Heart right ventricle (tissue), 16 donors: ENCODE data around the gene DUS4L. TPM values are rescaled to one million over a fixed set of nuclear protein-coding genes. Genes with fewer than 3 reads are reported as not detected.

Experiments
- ATAC-seq, 8 donors: fragments of 200-7000 bp; cut with Tn5 transposase; one replicate each; pipeline ENCODE4 v1.9.1; 2020; ENCODE audit warnings: mild to moderate bottlenecking in 8 of 8, moderate library complexity in 8 of 8, moderate number of reproducible peaks in 1 of 8
- DNase-seq, 2 donors: peaks; one replicate each; pipeline ENCODE4 v3.0.0-alpha.2; 2020
- H3K27ac ChIP-seq, 10 donors: fragments of 200-600 bp; sonication (generic) in 2 of 10; one replicate each; pipeline versions ENCODE4 v1.5.0 to v1.8.0; 2020 to 2022; ENCODE audit warnings: mild to moderate bottlenecking in 3 of 10
- H3K27me3 ChIP-seq, 7 donors: fragments of 200-600 bp; one replicate each; pipeline ENCODE4 v1.8.0; 2021 to 2022; ENCODE audit warnings: mild to moderate bottlenecking in 2 of 7
- H3K36me3 ChIP-seq, 9 donors: fragments of 200-600 bp; sonication (generic) in 1 of 9; one replicate each; pipeline versions ENCODE4 v1.5.0 to v1.8.0; 2020 to 2022; ENCODE audit warnings: mild to moderate bottlenecking in 2 of 9
- H3K4me1 ChIP-seq, 9 donors: fragments of 200-600 bp; sonication (generic) in 1 of 9; one replicate each; pipeline versions ENCODE4 v1.5.0 to v1.8.0; 2020 to 2022; ENCODE audit warnings: mild to moderate bottlenecking in 4 of 9
- H3K4me3 ChIP-seq, 10 donors: fragments of 200-600 bp; sonication (generic) in 2 of 10; one replicate each; pipeline versions ENCODE4 v1.5.0 to v1.8.0; 2020 to 2022; ENCODE audit warnings: mild to moderate bottlenecking in 7 of 10, moderate library complexity in 2 of 10
- H3K9me3 ChIP-seq, 11 donors: fragments of 200-600 bp in 10 of 11; sonication (generic) in 2 of 11; one replicate each; pipeline versions ENCODE4 v1.5.0 to v1.8.0; 2013 to 2022; ENCODE audit warnings: mild to moderate bottlenecking in 2 of 11, control low read depth in 1 of 11, moderate library complexity in 1 of 11
- WGBS, 2 donors: extraction: QIAGEN DNeasy Blood & Tissue Kit; methylation state at CpG; one replicate each; pipeline ENCODE4 v1.1.7; 2013; ENCODE audit warnings: inconsistent platforms in 1 of 2; 5-methylcytosine and 5-hydroxymethylcytosine counted together
- intact Hi-C, 10 donors: fragments of 100-400 bp; cut with DNase I; formaldehyde crosslinking; loops; one replicate each; pipeline versions ENCODE4 v1.11.1 to v1.14.2; 2022
- polyA plus RNA-seq, 2 donors: library from polyadenylated mRNA; stranded (reverse); fragments of 200-250 nt; gene quantifications; one replicate each; pipeline ENCODE4 v1.2.3, GENCODE V29; 2013
- total RNA-seq, 10 donors: library from RNA; stranded (reverse); fragmentation: NEBNext Ultra II Directional in 3 of 10; extraction: Animal tissue kit (Norgen Biotek cat#: 25700) in 3 of 10; gene quantifications; one replicate each; pipeline versions ENCODE4 v1.2.1 to v1.2.4, GENCODE V29; 2021 to 2023
- TF ChIP-seq, protein P1 (sequence below), 9 donors: fragments of 200-600 bp; sonication (generic) in 2 of 9; IDR thresholded peaks; one replicate each; pipeline versions ENCODE4 v1.5.0 to v1.8.0; 2021 to 2022; ENCODE audit warnings: antibody characterized with exemption in 9 of 9, mild to moderate bottlenecking in 5 of 9, moderate library complexity in 1 of 9
- donor health status: Arrhythmogenic right ventricular cardiomyopathy.
- donor health status: ischemic (EF 13 %, LVEDD 7.1; RV severe dilation, severe dysfunction).
- donor health status: healthy with polysubstance abuse.
- donor health status: DM: no; HTN: yes; CAD: no.
- donor health status: DM: no; HTN: no; CAD: no.
- donor health status: ischemic (EF 25% LVEDD 6.9; RV normal size, moderate dysfunction).
- donor health status: ischemic (EF 25% LVEDD 5.7; RV mildly dilated, moderate dysfunction).
- donor health status: healthy.
- donor health status: DM: yes; HTN: yes; CAD: no.
- donor health status: Ischemic cardiomyopathy.
- donor health status: ischemic (EF 35%, LVEDD 5.7; RV mildly dilated, moderate dysfunction).
- donor health status: nonischemic (EF 11% LVEDD 7.7; RV severe dilation, severe dysfunction).
- donor health status: DM: yes; HTN: yes; CAD: no.
- donor health status: PGD.
- donor health status: ischemic (EF 29% LVEDD 5.4; RV normal size, mild dysfunction).
- donor health status: nonischemic (EF 23%, LVEDD 6.1; RV moderate dilation, normal function).

Gene DUS4L
- total and polyA plus RNA-seq, 12 donors: 3.0 to 10.6 (median 8.9) TPM

DNA sequence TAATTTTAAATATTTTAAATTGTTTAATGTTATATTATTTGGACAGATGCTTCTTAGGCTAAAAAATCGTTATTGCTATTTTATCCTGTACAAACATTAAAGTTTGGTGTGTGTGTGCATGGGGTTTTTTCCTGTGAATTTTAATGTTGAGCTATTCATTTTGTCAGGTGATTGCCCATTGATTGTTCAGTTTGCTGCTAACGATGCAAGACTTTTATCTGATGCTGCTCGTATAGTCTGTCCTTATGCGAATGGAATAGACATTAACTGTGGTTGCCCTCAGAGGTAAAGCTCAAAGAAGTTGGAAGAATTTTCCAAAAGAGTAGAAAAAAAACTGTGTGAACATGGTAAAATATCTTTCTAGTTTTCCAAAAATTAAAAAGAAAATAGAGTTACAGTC, 9.8 kb downstream of the DUS4L start:
- no peak for DNase-seq
- TF ChIP-seq, protein P1, sequence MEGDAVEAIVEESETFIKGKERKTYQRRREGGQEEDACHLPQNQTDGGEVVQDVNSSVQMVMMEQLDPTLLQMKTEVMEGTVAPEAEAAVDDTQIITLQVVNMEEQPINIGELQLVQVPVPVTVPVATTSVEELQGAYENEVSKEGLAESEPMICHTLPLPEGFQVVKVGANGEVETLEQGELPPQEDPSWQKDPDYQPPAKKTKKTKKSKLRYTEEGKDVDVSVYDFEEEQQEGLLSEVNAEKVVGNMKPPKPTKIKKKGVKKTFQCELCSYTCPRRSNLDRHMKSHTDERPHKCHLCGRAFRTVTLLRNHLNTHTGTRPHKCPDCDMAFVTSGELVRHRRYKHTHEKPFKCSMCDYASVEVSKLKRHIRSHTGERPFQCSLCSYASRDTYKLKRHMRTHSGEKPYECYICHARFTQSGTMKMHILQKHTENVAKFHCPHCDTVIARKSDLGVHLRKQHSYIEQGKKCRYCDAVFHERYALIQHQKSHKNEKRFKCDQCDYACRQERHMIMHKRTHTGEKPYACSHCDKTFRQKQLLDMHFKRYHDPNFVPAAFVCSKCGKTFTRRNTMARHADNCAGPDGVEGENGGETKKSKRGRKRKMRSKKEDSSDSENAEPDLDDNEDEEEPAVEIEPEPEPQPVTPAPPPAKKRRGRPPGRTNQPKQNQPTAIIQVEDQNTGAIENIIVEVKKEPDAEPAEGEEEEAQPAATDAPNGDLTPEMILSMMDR (IDR thresholded peaks at IDR 0.05): no peak
- intact Hi-C loops: loop anchor here in 1 of 10 donors (10.0 kb wide), 1 partner anchor 109 kb away; no protein-coding TSS in a partner anchor

DNA sequence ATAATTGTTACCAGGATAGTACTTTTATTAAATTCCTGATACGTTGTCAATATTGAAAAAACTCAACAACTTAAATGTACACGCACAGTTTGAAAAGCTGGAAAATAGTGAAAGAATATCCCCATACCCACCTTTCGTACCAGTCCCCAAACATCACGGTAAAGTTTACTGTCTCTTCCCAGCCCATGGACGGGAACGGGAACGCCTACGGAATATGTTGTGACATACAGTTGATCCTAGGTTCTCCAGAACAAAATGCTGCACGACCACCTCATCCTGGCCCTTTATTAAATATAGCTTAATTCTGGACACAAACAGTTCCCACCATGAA, 15.7 kb downstream of the DUS4L start:
- DNase-seq (no peak), ATAC-seq (peak in 6 of 8 donors; percentile 4 to 51 (median 36))
- Histone ChIP-seq H3K9me3 (no peaks in the 10 kb centered on the region), H3K4me1 (peaks cover 0 to 53% (median 31%) of the 10 kb centered on the region in 9 donors), H3K27me3 (no peaks in the 10 kb centered on the region), H3K4me3 (peak overlapping the region; percentile 56 to 90 (median 74)), H3K36me3 (peaks cover 0 to 37% (median 5%) of the 10 kb centered on the region in 9 donors), H3K27ac (peak overlapping the region; percentile 95 to 99 (median 98))
- WGBS, 2 donors: 1 to 2% methylated on average over 9 of the region's 9 CpGs
- TF ChIP-seq, protein P1 (IDR thresholded peaks at IDR 0.05): no peak
- intact Hi-C loops: loop anchor here in 3 of 10 donors (2.0 to 10.0 kb wide), 2 partner anchors 15 to 115 kb away; no protein-coding TSS in a partner anchor

More for the DNA sequence above, 9.8 kb downstream of the DUS4L start:
- WGBS, 2 donors: 86 to 87% methylated on average over 4 of the region's 4 CpGs
- H3K27ac ChIP-seq: no peak overlapping the region
- peaks cover 0 to 18% (median 3%) of the 10 kb centered on the region in 9 donors for H3K4me1 ChIP-seq
- ATAC-seq: no peak
- H3K9me3 ChIP-seq: no peaks in the 10 kb centered on the region
- H3K27me3 ChIP-seq: no peaks in the 10 kb centered on the region
- H3K36me3 ChIP-seq: peaks cover 0 to 63% (median 4%) of the 10 kb centered on the region in 9 donors
- no peak overlapping the region for H3K4me3 ChIP-seq

DNA sequence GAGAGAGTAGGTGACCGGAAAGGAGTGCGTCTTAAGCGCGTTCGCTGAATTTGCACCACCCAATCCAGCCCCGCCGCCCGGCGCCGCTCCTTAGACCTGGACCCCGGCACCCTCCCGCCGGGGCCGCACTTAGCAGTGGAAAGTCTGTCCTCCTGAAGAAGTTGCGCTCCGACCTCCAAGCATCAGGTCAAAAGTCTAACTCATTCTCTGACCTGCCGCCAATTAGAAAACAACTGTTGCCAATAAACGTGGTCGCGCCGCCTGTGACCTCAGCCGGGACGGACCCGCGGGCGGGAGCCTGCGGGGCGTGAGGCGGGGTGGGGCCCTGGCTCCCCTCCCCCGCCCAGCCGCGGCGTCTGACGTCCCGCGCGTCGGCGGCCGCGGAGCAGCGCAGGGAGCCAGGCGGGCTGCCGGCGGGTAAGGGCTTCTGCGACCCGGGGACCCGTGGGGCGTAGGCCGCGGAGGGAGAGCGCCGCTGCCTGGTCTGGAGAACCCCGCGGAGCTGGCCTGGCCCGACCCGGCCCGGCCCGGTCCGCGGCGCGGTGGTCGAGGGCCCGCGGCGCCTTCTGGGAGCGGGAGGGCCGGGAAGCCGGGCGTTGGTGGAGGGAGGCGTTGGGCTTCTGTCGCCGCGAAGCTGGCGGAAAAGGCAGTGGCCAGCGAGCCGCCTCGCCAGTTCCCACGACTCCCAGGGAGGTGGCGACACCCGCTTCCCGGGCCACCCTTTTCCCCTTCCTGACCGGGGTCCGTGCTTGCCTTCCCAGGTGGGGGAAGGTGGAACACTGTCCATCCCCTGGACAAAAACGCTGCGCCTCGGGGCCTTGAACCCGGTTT, 16.3 kb downstream of the DUS4L start, which contains the start of gene BCAP29:
Gene BCAP29, plus strand, starts transcription at position 362 of the 831 bp plus-strand sequence. CDS start 527 bp downstream, outside the sequence.
- peak; percentile 93 to 98 (median 96) for ATAC-seq
- intact Hi-C loops: loop anchor here in 6 of 10 donors (2.0 to 10.0 kb wide), 13 partner anchors 15 to 385 kb away; partner anchors contain the start of genes GPR22 (in 2 of the 6) and CBLL1 (in 1 of the 6)
- H3K9me3 ChIP-seq: no peaks in the 10 kb centered on the region
- peaks cover 0 to 53% (median 31%) of the 10 kb centered on the region in 9 donors for H3K4me1 ChIP-seq
- DNase-seq: peak; percentile 83 to 84
- H3K36me3 ChIP-seq: peaks cover 0 to 37% (median 10%) of the 10 kb centered on the region in 9 donors
- peak within 1 kb of the TSS; percentile 56 to 90 (median 74) for H3K4me3 ChIP-seq
- H3K27ac ChIP-seq: peak within 1 kb of the TSS; percentile 95 to 99 (median 98)
- TF ChIP-seq, protein P1 (IDR thresholded peaks at IDR 0.05): peak; percentile 7 to 66 (median 42)
- H3K27me3 ChIP-seq: no peaks in the 10 kb centered on the region
- WGBS, 2 donors: 0 to 1% methylated on average over 81 to 89 of the region's 89 CpGs

DNA sequence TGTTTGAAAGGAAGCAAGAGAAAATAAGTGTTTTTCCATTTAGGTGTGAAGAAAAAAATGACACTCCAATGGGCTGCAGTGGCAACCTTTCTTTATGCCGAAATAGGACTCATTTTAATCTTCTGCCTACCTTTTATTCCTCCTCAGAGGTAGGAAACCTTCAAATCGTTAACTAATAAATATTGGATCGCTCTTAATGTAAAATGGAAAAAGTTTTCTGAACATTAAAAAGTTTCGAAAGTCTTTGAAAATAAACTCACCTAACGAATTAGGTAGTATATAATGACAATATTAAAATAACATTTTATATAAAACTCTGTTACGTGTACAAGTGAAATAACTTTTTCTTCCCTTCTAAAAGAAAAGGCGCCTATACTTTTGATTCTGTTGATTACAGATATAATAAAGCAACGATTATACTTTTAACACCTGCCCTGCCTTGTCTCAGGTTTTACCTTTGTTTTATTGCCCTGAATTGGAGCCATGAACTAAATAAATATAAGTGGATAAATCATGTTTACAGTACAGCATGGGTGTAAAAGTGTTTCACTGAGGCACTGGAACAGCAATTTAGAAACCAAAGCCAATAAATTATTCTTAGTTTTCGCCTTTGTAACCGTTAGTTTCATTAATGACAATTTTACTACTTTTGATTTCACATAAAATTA, 17.1 kb downstream of the DUS4L start:
- H3K4me1 ChIP-seq: peaks cover 0 to 53% (median 31%) of the 10 kb centered on the region in 9 donors
- ATAC-seq (no peak), DNase-seq (no peak)
- H3K4me3 ChIP-seq: peak overlapping the region; percentile 56 to 90 (median 74)
- 18 to 22% methylated on average over 10 of the region's 10 CpGs for WGBS, 2 donors
- no peaks in the 10 kb centered on the region for H3K9me3 ChIP-seq
- no peaks in the 10 kb centered on the region for H3K27me3 ChIP-seq
- peaks cover 0 to 37% (median 10%) of the 10 kb centered on the region in 9 donors for H3K36me3 ChIP-seq
- TF ChIP-seq, protein P1 (IDR thresholded peaks at IDR 0.05): no peak
- peak overlapping the region; percentile 95 to 99 (median 98) for H3K27ac ChIP-seq
- intact Hi-C loops: loop anchor here in 5 of 10 donors (2.0 to 10.0 kb wide), 11 partner anchors 14 to 386 kb away; partner anchors contain the start of genes GPR22 (in 2 of the 5) and CBLL1 (in 1 of the 5)
